CD4-positive, CD25-positive, alpha-beta regulatory T cell (primary cell): ENCODE measurements around the gene DHX16. TPM values are rescaled to one million over a fixed set of nuclear protein-coding genes. Genes with fewer than 3 reads are reported as not detected.
A peak's percentile ranks its signal among the peaks of the same experiment; 100 is the strongest.

Experiments used
- ATAC-seq, 2 donors: fragments of 150-1000 bp; cut with Tn5 transposase; one replicate each; pipeline ENCODE4 v1.10.0; 2021; ENCODE audit warnings: low read depth in 2 of 2, moderate number of reproducible peaks in 2 of 2, moderate library complexity in 1 of 2
- DNase-seq, 3 donors: peaks; one replicate each; pipeline versions ENCODE4 v3.0.0 to v3.0.0-alpha.2; 2012 to 2022; ENCODE audit warnings: mixed read lengths in 1 of 3
- H3K27ac ChIP-seq: one replicate; pipeline ENCODE4 v1.7.0; 2013; ENCODE audit warnings: mild to moderate bottlenecking, low read length; ENCODE audit not compliant: insufficient read depth, poor library complexity, severe bottlenecking
- H3K27me3 ChIP-seq: one replicate; pipeline ENCODE4 v1.7.0; 2013; ENCODE audit warnings: low read length; ENCODE audit not compliant: control insufficient read depth, insufficient read depth
- H3K36me3 ChIP-seq: one replicate; pipeline ENCODE4 v1.7.0; 2013; ENCODE audit warnings: mild to moderate bottlenecking, low read length, moderate library complexity; ENCODE audit not compliant: control insufficient read depth, insufficient read depth
- H3K4me1 ChIP-seq: 2 replicates; pipeline ENCODE4 v1.7.0; 2013; ENCODE audit warnings: mild to moderate bottlenecking, low read length; ENCODE audit not compliant: insufficient read depth, control insufficient read depth, poor library complexity, severe bottlenecking
- H3K4me3 ChIP-seq: one replicate; pipeline ENCODE4 v1.7.0; 2013; ENCODE audit warnings: low read depth, mild to moderate bottlenecking, low read length, moderate library complexity
- H3K9me3 ChIP-seq, 2 experiments: 1 replicate in 1 of 2; 2 replicates in 1 of 2; pipeline ENCODE4 v1.7.0; 2013; ENCODE audit warnings: low read length in 2 of 2, mild to moderate bottlenecking in 1 of 2, moderate library complexity in 1 of 2; ENCODE audit not compliant: control insufficient read depth in 2 of 2
- H3K27ac Mint-ChIP-seq, 3 donors: one replicate each; pipeline ENCODE4 v1.8.0; 2020 to 2022; ENCODE audit warnings: mild to moderate bottlenecking in 3 of 3, mixed read lengths in 3 of 3, moderate library complexity in 2 of 3
- H3K27me3 Mint-ChIP-seq: one replicate; pipeline ENCODE4 v1.8.0; 2022; ENCODE audit warnings: mild to moderate bottlenecking, mixed read lengths
- H3K36me3 Mint-ChIP-seq: one replicate; pipeline ENCODE4 v1.8.0; 2020; ENCODE audit warnings: mixed read lengths
- H3K4me1 Mint-ChIP-seq, 4 donors: one replicate each; pipeline ENCODE4 v1.8.0; 2020 to 2022; ENCODE audit warnings: mixed read lengths in 4 of 4, mild to moderate bottlenecking in 1 of 4
- H3K4me3 Mint-ChIP-seq, 4 donors: one replicate each; pipeline ENCODE4 v1.8.0; 2020 to 2022; ENCODE audit warnings: mild to moderate bottlenecking in 4 of 4, mixed read lengths in 4 of 4, moderate library complexity in 3 of 4
- H3K9me3 Mint-ChIP-seq, 7 donors: one replicate each; pipeline ENCODE4 v1.8.0; 2020 to 2022; ENCODE audit warnings: mixed read lengths in 7 of 7, mild to moderate bottlenecking in 3 of 7, moderate library complexity in 2 of 7
- polyA plus RNA-seq, 4 donors: library from polyadenylated mRNA; unstranded; fragments of 300-500 nt; fragmentation: Illumina TruSeq; gene quantifications; one replicate each; pipeline ENCODE4 v1.2.3, GENCODE V29; 2021
- total RNA-seq: library from RNA; stranded (reverse); gene quantifications from one replicate; pipeline ENCODE4 v1.2.3, GENCODE V29; 2022

The DHX16 gene
- total and polyA plus RNA-seq, 5 donors from 2014 or later: 13.2 to 33.8 (median 18.7) TPM

DNA sequence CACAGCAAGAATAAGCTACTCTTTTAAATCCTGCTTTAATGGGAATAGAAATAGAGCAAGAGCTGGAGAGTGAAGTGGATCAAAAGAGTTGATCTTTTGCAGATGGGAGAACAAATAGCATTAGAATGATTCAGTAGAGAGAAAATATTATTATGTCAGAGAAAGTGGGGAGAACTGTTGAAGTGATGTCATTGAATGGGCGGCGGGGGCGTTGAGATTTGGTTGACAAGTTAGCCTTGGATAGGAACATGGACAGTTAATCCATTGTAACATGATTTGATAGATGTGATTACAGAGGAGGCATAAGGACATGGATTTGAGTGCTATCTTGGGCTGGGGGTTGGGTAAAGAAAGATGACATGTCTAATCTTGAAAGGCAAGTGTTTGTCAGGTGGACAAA, 37.0 kb downstream of the DHX16 start:
- Histone ChIP-seq H3K4me1 (no peaks in the 10 kb centered on the region), H3K36me3 (peaks cover 3% of the 10 kb centered on the region), H3K4me3 (no peak overlapping the region), H3K9me3 (no peaks in the 10 kb centered on the region), H3K27me3 (no peaks in the 10 kb centered on the region), H3K27ac (no peak overlapping the region)
- ATAC-seq (no peak), DNase-seq (no peak)
- no peak overlapping the region for H3K4me3 Mint-ChIP-seq
- H3K27me3 Mint-ChIP-seq: no peaks in the 10 kb centered on the region
- peaks cover 0 to 4% (median 1%) of the 10 kb centered on the region in 4 donors for H3K4me1 Mint-ChIP-seq
- H3K36me3 Mint-ChIP-seq: peaks cover 29% of the 10 kb centered on the region
- peak overlapping the region in 2 of 3 donors; percentile 52 to 92 for H3K27ac Mint-ChIP-seq
- H3K9me3 Mint-ChIP-seq: no peaks in the 10 kb centered on the region

DNA sequence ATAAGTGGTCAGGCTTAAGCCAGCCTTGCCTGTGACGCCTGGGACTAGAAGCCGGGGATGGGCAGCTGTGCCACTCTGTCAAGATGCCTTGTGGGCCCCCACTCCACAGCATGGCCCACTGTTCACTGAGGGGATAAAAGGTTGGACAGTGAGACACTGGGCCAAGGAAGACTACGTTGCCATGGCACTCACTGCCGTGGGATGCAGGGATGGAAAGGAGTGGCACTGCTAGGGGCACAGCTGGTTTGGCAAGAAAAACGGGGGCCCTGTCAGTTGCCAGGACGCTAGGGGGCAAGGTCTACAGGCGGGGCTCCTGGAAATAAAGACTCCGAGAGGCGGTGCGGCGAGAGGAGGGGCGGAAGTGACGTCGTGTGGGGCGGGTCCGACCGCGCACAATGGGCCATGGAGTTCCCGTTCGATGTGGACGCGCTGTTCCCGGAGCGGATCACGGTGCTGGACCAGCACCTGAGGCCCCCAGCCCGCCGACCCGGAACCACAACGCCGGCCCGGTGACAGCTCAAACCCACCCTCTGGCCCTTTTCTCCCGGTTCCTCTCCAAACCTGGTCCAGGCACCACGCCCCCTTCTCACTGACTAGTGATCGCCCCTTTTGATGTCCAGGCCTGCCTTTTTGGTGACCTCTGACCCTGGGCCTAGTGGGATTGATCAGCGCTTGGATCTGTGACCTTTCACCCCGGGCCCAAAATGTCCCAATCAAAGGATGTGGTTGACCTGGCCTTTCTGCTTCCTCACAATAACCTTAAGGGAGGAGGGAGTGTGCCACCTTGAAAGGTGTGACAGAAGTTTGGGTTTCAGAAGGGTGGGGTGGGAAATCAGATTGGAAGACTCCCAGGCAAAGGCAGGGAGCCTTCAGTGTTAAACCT, 46.1 kb downstream of the DHX16 start, which contains the start of gene ATAT1:
ATAT1 (plus strand) TSS at position 391 of the 883 bp plus-strand sequence.
- H3K27me3 ChIP-seq: no peaks in the 10 kb centered on the region
- peak; percentile 87 to 89 (median 88) for DNase-seq

DNA sequence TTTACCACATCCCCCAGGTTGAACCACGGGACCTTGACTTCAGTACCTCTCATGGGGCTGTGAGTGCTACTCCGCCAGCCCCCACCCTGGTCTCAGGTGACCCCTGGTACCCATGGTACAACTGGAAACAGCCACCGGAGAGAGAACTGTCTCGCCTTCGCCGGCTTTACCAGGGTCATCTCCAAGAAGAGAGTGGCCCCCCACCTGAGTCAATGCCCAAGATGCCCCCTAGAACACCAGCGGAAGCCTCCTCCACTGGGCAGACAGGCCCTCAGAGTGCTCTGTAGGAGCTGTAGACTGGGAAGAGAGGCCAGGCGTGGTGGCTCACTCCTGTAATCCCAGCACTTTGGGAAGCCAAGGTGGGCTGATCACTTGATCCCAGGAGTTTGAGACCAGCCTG, 47.3 kb downstream of the DHX16 start:
- Histone ChIP-seq H3K4me1 (peaks cover 17% of the 10 kb centered on the region), H3K27ac (no peak overlapping the region), H3K27me3 (no peaks in the 10 kb centered on the region), H3K36me3 (peaks cover 46% of the 10 kb centered on the region), H3K9me3 (no peaks in the 10 kb centered on the region), H3K4me3 (no peak overlapping the region)
- no peaks in the 10 kb centered on the region for H3K9me3 Mint-ChIP-seq
- DNase-seq (no peak), ATAC-seq (no peak)
- peak overlapping the region in 1 of 3 donors; percentile 98 for H3K27ac Mint-ChIP-seq
- no peaks in the 10 kb centered on the region for H3K27me3 Mint-ChIP-seq
- H3K4me1 Mint-ChIP-seq: peaks cover 6 to 31% (median 16%) of the 10 kb centered on the region in 4 donors
- peak overlapping the region in 2 of 4 donors; percentile 42 to 61 for H3K4me3 Mint-ChIP-seq
- peaks cover 12% of the 10 kb centered on the region for H3K36me3 Mint-ChIP-seq

More for the DNA sequence above, 46.1 kb downstream of the DHX16 start, which contains the start of gene ATAT1:
- Mint-ChIP-seq H3K9me3 (no peaks in the 10 kb centered on the region), H3K27ac (peak within 1 kb of the TSS; percentile 92 to 98 (median 97)), H3K36me3 (peaks cover 16% of the 10 kb centered on the region), H3K4me1 (peaks cover 6 to 29% (median 15%) of the 10 kb centered on the region in 4 donors), H3K4me3 (peak within 1 kb of the TSS; percentile 91 to 92 (median 91)), H3K27me3 (no peaks in the 10 kb centered on the region)
- peaks cover 17% of the 10 kb centered on the region for H3K4me1 ChIP-seq
- peaks cover 37% of the 10 kb centered on the region for H3K36me3 ChIP-seq
- peak; percentile 97 for ATAC-seq
- peak within 1 kb of the TSS; percentile 90 for H3K27ac ChIP-seq
- H3K9me3 ChIP-seq: no peaks in the 10 kb centered on the region
- H3K4me3 ChIP-seq: peak within 1 kb of the TSS; percentile 65

DNA sequence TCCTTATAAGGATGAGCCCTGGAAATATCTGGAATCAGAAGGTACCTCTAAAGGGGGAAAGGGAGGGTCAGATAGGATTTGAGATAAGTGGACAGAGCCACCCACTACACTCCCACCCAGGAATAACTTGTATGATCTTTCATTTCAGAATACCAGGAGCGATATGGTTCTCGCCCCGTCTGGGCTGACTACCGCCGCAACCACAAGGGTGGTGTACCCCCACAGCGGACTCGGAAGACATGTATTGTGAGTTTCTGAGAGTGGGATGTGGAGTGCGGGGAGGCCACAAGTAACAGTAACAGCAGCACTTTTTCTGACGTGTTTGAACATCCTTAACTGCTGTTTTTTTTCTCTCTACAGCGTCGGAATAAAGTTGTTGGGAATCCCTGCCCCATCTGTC, 53.2 kb downstream of the DHX16 start:
- Histone ChIP-seq H3K4me1 (peaks cover 18% of the 10 kb centered on the region), H3K4me3 (peak overlapping the region; percentile 19), H3K9me3 (no peaks in the 10 kb centered on the region), H3K27ac (peak overlapping the region; percentile 98), H3K27me3 (no peaks in the 10 kb centered on the region), H3K36me3 (peaks cover 58% of the 10 kb centered on the region)
- Mint-ChIP-seq H3K36me3 (peaks cover 34% of the 10 kb centered on the region), H3K27ac (peak overlapping the region in 1 of 3 donors; percentile 100), H3K4me3 (peak overlapping the region in 1 of 4 donors; percentile 96), H3K9me3 (peaks cover 0 to 3% (median 0%) of the 10 kb centered on the region in 7 donors), H3K4me1 (peaks cover 6 to 24% (median 11%) of the 10 kb centered on the region in 4 donors), H3K27me3 (peaks cover 18% of the 10 kb centered on the region)
- DNase-seq (no peak), ATAC-seq (no peak)

DNA sequence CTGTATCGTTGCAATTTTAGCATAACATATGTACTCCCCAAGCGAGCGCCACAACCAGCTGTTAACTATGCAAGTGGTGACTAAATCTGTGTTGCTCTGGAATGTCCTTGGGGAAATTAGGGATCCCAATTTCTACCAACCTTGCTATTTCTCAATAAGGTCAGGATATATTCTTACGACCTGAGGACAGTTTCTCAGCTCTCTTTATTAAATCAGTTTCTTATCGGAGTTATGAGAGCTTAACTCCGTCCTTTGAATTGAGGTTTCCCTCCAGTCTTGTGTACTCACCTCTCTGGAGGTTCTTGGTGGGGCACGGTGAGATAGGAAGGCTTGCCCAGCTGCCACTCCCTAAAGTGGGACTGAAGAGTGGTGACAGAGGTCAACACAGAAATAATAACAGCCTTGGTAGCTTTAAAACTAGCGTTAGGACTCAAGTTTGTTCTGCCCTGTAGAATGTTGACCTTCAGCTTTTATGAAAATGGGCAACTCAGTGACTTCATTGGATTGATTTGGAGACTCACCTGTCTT, 54.5 kb downstream of the DHX16 start:
- peaks cover 0 to 3% (median 0%) of the 10 kb centered on the region in 7 donors for H3K9me3 Mint-ChIP-seq
- DNase-seq: no peak
- H3K36me3 ChIP-seq: peaks cover 50% of the 10 kb centered on the region
- no peaks in the 10 kb centered on the region for H3K9me3 ChIP-seq
- peak overlapping the region; percentile 98 for H3K4me3 ChIP-seq
- H3K4me1 Mint-ChIP-seq: peaks cover 13 to 34% (median 22%) of the 10 kb centered on the region in 4 donors
- H3K4me1 ChIP-seq: peaks cover 31% of the 10 kb centered on the region
- peak overlapping the region; percentile 96 to 100 (median 97) for H3K4me3 Mint-ChIP-seq
- no peak for ATAC-seq
- no peaks in the 10 kb centered on the region for H3K27me3 ChIP-seq
- peaks cover 34% of the 10 kb centered on the region for H3K36me3 Mint-ChIP-seq
- peaks cover 18% of the 10 kb centered on the region for H3K27me3 Mint-ChIP-seq
- H3K27ac ChIP-seq: peak overlapping the region; percentile 98
- peak overlapping the region; percentile 100 for H3K27ac Mint-ChIP-seq

DNA sequence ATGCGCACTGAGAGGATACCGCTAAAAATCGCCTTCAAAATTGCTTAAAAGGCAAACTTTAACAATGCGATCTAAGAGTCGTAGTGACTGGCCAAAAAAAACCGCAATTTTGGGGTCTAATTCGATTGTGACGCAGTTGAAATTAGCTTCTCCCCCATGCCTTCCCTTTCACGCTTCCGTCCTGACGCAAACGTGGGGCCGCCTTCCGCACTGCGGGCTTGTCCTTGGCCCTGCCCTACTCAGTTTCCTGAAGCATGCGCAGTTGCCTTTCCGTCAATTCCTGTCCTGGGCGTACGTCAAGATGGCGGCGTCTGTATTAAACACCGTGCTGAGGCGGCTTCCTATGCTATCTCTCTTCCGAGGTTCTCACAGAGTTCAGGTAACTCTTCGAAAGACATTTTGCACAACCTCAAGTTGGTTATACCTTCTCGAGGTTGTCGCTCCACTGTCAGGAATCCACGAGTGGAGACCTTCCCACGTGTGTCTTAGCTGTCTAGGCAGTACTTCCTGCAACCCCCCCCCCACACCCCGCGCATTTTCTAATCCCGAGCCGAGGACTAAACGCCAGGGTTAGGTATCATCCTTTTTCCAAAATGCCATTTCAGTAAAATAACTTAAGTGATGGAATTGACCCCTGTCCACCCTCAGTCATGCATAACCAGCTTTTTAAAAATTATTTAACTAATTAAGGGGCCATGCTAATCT, 55.1 kb downstream of the DHX16 start, which contains the start of gene MRPS18B:
MRPS18B (plus strand) TSS at position 276 of the 705 bp plus-strand sequence; CDS start at position 302, 26 bp downstream.
- Mint-ChIP-seq H3K36me3 (peaks cover 35% of the 10 kb centered on the region), H3K4me1 (peaks cover 13 to 40% (median 27%) of the 10 kb centered on the region in 4 donors), H3K9me3 (peaks cover 0 to 3% (median 0%) of the 10 kb centered on the region in 7 donors), H3K4me3 (peak within 1 kb of the TSS; percentile 96 to 100 (median 97)), H3K27me3 (peaks cover 18% of the 10 kb centered on the region), H3K27ac (peak within 1 kb of the TSS; percentile 100)
- Histone ChIP-seq H3K9me3 (no peaks in the 10 kb centered on the region), H3K27me3 (no peaks in the 10 kb centered on the region), H3K27ac (peak within 1 kb of the TSS; percentile 98), H3K4me3 (peak within 1 kb of the TSS; percentile 100), H3K4me1 (peaks cover 37% of the 10 kb centered on the region), H3K36me3 (peaks cover 44% of the 10 kb centered on the region)
- DNase-seq (peak; percentile 98 to 99 (median 99)), ATAC-seq (peak; percentile 76 to 77)
